Activated CD8-positive, alpha-beta memory T cell treated with anti-CD3 and anti-CD28 coated beads, Interleukin-2, amount 50 U/mL, for 24 hours (primary cell): Measurements from ENCODE around the gene RETREG3.
"Not testable (repeated sequence)": the region's sequence is repeated elsewhere in the genome, so short reads cannot be mapped to it uniquely, and the experiment has no call there.

Source experiments
- DNase-seq: peaks from one replicate; pipeline ENCODE4 v3.0.0-alpha.2; 2020; ENCODE audit errors: extremely low read depth

Gene RETREG3

GRCh38 chr17:42612013-42612412 lies 2.8 kb upstream of the RETREG3 start:
- no peak for DNase-seq

- DNase-seq, result not testable (repeated sequence)
These were observed 934 bp upstream of the RETREG3 start for GRCh38 chr17:42609814-42610801.

DNA sequence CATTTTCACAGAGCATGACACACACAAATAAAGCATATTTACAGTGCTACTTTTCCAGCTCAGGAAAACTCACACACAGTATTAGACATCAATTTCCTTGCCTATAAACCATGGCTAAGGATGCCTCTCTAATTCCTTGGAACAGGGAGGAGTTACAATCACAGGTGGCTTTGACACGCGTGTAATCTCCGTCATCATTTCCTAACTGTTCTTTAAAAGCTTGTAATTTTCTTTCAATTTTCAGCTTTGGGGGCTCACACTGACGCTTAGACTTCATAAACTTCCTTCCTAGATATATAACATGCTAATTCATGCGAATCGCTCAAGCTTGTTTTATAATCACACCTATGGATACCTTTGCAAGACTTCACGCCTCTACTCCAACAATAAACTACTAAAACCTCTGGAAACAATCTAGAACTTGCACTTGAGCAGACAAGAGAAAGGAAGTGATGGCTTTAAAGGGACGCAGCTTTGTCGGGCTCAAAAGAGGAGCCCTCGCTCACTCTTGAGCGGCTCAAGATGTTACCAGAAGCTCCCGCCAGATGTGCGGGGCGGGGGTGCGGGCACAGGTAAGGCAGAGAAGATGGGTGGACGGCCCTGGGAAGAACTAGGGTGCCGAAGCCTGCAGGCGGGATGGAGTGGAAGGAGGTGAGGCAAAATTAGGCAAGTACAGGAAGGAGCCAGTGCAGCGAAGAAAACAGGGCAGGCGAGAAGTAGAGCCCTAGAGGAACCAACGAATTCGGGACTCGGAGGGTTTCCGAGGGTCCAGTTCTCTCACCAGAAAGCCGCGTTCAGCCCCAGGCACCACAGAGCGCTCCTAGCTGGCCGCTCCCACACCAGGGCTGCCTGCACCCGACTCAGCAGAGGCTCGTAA lies 631 bp downstream of the RETREG3 start:
- DNase-seq, result no peak

GRCh38 chr17:42607769-42608168 lies 1.4 kb downstream of the RETREG3 start:
- no peak for DNase-seq

DNA sequence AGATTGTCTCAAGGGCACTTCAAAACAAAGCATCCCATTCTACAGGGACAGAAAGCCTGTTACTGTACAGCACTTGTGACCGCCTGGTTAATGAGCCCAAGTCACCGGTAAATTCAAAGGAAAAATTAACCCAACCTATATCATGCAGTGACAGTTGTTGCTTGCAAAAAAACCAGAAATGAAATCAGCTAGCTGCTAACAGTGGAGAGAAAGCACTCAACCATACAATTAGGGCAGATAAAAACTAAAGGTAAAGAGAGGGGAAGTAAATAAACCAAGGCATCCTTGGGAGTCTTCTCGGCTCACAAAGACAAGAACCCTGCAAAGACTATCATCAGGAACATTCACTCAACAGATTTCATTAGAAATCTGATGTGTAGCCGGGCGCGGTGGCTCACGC lies 5.9 kb downstream of the RETREG3 start:
- DNase-seq, result no peak

DNA sequence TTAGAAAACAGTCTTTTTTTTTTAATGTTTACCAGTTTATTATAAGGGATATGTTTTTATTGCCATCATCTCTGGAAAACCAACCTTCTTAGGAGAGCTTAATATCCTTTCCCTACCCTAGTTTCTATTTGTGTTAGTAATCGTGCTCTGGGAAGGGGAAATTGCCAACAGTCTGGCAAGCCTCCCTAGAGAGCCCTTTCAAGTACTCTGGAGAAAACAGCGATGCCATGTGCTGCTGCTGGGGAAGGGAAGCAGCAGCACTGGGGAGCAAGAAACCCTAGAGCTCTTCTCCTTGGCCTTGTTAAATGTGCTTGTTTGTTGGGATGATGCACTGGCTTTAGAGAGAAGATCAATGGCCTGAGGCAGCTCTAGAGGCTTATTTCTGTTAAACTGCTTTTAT lies 10.3 kb downstream of the RETREG3 start:
- no peak for DNase-seq

DNA sequence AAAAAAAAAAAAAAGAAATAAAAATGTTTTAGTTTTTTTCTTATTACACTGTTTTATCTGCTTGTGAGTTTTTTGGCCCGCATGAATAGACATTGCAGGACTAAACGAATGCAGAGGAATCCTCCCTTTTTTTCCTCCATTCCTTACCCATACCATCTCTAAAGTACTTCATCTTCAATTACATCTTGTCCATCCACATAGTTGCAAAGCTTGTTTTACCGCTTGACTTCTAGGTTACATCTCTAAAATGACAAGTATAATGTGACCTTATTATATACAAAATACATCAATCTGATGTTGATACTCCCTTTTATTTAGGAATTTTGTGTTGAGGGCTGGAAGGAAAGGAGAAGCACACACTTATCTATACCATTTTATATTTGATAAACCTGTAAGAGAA lies 12.8 kb downstream of the RETREG3 start:
- no peak for DNase-seq

GRCh38 chr17:42591411-42591810 lies 17.8 kb downstream of the RETREG3 start:
- no peak for DNase-seq

DNA sequence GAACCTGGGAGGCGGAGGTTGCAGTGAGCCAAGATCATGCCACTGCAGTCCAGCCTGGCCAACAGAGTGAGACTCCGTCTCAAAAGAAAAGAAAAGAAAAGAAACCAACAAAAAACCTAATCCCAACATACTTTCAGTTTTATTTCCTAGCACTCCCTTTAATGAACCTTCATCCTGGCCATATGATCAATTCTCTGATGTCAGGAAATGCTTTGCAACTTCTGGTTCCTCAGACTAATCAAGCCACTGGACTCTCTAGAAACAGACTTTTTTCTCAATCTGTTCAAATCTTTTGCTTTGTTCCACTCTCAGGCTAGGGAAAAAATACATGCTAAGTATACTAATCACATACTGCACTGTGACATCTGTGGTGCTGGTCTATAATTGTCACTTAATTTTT lies 18.3 kb downstream of the RETREG3 start:
- no peak for DNase-seq

GRCh38 chr17:42586514-42587230 lies 22.5 kb downstream of the RETREG3 start:
- DNase-seq, result no peak

GRCh38 chr17:42585353-42585752 lies 23.8 kb downstream of the RETREG3 start:
- no peak for DNase-seq

DNA sequence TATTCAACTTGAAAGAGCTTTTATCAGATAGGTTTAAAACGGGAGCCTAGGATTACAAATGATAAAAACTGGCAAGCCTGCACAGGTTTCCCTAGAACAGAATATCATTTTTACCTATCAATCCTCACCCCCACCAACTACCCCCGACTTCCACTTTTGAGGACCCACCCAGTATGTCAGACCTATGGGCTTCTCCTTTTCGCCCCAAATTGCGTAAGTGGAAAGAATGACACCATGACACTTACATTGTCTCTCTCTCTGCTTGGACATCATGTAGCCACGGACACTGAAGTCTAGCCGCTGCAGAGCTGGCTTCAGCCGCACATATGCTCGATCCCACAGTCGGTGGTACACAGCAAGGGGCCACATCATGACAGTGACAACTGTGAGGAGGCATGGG lies 24.3 kb downstream of the RETREG3 start:
- DNase-seq, result no peak

DNA sequence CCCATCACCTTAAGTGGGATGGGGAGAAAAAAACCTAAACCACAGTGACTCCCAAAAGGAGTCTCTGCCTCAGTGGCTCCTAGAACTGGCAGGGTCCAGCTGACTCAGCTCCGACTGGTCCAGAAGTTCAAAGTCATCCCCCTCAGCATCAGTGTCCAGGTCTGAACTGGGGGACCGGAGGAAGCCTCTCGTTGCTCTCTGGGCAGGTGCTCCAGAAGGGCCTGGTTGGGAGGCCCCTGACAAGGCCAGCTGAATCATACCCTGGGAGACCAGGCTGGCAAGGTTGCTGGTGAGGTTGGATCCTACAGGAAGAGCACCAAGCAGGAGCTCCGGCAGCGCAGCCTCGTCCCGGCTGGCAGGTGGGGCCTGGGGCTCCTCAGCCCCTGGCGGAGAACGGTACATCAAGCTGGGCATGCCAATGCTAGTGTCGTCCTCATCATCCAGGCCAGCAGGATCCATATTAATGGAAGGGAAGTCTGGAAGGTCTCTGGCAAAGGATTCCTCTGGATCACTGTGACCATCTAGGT lies 27.4 kb downstream of the RETREG3 start:
- no peak for DNase-seq

DNA sequence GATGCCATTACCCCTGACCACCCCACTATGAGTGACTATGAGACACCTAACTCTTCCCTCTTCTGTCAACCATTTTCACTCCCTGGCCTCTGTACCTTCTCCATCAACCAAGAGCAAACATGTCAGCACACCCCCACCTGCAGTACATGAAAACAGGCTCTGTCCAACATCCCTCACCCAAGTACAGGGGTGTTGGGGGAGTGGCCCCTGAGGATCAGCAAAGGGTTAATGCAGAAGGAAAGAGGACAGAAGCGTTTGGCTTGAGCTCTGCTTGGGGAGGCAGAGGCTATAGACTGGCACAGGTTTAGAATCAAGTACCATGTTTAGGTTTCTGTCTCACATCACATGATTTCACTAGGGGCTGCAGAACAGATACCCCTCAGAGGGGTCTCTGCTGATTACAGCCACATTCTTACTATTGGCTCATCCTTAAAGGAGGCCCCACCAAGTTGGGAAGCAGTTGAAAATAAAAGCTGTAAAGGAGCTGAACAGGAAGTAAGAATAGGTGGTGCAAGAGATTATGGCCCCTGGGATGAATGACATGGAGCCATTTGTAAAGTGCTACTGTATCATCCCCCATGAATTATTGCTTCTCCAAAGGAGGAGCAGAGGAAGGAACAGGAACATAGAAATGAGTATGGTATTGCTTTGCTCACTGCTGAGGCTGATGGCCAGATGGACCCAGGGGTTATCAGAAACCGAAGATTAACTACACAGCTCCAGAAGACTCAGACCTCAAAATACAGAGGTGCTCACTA lies 29.2 kb downstream of the RETREG3 start:
- DNase-seq, result no peak

DNA sequence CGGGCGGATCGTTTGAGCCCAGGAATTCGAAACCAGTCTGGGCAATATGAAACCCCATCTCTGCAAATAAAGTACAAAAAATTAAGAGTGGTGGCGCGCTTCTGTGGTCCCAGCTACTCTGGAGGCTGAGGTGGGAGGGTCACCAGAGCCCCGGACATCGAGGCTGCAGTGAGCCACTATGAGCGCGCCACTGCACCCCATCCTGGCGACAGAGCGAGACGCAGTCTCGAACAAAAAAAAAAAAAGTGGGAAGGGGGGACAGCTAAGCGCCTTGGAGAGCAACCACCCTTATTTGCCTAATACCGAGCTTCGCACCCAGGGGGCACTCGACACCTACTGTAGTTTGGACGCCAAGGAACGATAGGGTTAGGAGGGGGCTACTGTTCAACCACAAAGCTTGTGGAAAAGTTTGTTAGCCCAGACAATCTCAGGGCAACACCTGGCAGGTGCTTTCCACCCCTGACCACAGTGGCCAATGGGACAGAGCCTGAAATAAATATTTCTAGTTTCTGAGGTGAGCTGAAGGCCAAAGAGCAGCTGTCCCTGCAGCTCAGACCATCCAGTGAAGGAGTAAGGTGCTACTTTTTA lies 30.8 kb downstream of the RETREG3 start:
- DNase-seq, result peak; percentile 59

DNA sequence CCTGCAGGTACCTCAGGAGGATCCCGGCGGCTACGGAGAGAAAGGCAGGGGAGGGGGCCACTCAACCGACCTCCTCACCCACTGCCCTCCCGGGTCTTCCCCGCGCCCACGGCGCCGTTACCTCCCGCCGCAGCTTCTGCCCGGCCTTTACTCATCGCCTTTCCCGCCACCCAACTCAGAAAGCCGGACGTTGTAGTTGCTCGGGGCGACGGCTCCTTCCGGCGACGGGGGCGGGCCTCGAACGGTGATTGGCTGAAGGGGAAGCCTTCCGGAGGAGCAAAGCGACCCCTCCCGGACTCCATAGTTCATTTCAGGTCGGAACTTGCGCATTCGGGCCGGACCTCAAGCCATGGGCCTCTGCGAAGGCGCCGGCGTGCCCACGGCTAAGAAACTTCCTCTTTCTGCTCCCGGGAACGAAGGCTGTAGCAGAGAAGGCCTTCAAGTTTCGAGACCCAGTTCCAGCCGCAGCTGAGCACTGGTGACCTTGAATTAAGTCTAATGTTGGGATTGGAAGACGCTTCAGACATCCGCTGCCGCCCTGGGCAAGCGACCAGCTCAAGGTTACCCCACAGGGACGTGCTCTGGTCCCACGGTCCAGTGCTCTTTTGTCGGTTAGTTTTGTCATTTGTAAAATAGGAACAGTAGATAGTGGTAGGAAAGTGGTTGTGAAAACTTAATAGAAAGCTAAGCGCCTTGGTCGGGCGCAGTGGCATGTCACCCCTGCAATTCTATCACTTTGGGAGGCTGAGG lies 31.5 kb downstream of the RETREG3 start, which contains the start of gene PSMC3IP:
PSMC3IP (minus strand) TSS at position 198 of the 750 bp plus-strand sequence; CDS start at position 155, 43 bp downstream.
- peak; percentile 88 for DNase-seq

- DNase-seq, result no peak
These were observed 32.0 kb downstream of the RETREG3 start for GRCh38 chr17:42577140-42577531.

DNA sequence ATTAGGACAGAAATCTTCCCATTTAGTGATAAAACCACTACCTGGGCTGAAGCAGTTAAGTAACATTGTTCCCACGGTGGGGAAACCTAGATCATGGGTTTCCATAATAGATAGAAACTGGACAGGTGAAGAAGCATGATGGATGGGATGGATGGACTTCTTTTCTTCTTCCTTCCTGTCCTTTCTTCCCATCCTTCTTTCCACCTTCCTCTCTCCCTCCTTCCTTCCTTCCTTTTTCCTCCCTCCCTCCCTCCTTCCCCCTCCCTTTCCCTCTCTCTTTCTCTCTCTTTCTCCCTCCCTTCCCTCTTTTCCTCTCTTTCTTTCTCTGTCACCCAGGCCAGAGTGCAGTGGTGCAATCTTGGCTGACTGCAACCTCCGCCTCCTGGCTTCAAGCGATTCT lies 34.7 kb downstream of the RETREG3 start:
- DNase-seq, result no peak

DNA sequence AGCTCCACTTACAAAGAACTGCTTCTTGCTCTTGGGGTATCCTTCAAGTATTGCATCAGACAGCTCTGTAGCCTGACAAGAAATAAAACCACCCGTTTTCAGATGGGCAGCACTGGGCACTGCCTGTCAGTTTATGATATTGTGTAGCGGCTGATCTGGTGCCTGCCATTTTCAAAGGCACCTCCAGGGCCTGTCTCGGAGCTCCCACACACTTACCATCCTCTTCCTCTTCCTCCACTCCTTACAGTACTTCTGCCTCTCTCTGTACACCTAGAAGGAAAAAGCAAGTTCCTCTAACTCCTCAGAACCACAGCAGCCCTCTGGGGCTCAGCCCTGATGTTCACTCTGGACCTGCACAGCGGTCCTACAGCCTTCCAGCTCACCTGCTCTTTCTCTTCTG lies 36.1 kb downstream of the RETREG3 start:
- no peak for DNase-seq
